GM20000 (cell line): ENCODE data around the gene STEAP2.

Experiments used
- DNase-seq: peaks from one replicate; pipeline ENCODE4 v3.0.0; 2012; ENCODE audit warnings: low spot score
- TF ChIP-seq, protein P1 (sequence below): IDR thresholded peaks from 2 replicates; pipeline ENCODE4 v1.5.1; 2012; ENCODE audit warnings: mild to moderate bottlenecking, control low read depth; ENCODE audit errors: extremely low read depth, missing control alignments

The STEAP2 gene

DNA sequence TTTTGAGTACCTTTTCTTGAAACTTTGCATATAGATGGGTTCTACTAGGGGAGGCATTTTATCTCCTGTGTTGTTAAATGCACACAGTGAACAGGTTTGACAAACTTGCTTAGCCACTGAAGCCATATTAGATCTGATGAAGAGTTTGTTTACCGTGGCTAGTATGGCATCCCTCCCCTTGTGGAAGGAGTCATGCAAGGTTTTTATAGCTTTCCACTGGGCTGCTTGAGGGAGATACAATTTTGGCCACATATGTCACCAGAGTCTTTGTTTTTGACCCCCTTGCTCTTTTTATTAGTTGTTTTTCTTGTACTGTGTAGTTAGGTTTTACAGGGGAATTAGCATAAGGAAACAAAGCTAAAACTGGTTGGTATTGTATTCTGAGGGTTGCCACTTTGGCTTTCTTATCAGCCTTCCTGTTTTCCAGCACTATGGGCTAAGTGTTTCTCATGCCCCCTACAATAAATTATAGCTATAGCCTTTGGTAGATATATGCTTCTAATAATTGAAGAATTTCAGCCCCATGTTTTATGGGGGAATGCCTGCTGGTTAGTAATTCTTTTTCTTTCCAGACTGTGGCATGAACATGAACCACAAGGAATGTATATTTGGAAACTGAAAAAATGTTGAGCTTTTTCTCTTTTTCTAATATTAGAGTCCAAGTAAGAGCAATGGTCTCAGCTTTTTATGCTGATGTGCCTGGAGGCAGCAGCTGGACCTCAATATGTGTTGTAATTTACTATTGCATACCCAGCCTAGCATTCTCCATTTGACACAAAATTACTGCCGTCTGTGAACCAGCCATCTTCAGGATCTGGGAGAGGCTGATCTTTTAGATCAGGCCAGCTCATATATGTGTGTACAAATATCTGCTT lies 18.4 kb upstream of the STEAP2 start:
- no peak for DNase-seq
- TF ChIP-seq, protein P1, sequence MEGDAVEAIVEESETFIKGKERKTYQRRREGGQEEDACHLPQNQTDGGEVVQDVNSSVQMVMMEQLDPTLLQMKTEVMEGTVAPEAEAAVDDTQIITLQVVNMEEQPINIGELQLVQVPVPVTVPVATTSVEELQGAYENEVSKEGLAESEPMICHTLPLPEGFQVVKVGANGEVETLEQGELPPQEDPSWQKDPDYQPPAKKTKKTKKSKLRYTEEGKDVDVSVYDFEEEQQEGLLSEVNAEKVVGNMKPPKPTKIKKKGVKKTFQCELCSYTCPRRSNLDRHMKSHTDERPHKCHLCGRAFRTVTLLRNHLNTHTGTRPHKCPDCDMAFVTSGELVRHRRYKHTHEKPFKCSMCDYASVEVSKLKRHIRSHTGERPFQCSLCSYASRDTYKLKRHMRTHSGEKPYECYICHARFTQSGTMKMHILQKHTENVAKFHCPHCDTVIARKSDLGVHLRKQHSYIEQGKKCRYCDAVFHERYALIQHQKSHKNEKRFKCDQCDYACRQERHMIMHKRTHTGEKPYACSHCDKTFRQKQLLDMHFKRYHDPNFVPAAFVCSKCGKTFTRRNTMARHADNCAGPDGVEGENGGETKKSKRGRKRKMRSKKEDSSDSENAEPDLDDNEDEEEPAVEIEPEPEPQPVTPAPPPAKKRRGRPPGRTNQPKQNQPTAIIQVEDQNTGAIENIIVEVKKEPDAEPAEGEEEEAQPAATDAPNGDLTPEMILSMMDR, result no peak

- DNase-seq, result no peak
Measured at GRCh38 chr7:90194911-90195809, 16.4 kb upstream of the STEAP2 start.

GRCh38 chr7:90201500-90202195 lies 9.9 kb upstream of the STEAP2 start:
- TF ChIP-seq, protein P1, result no peak
- no peak for DNase-seq

More at GRCh38 chr7:90194911-90195809, 16.4 kb upstream of the STEAP2 start:
- TF ChIP-seq, protein P1, result no peak

- TF ChIP-seq, protein P1, result no peak
- DNase-seq, result no peak
Measured at GRCh38 chr7:90207956-90208355, 3.6 kb upstream of the STEAP2 start.

- no peak for DNase-seq
Measured at GRCh38 chr7:90209776-90210175, 1.8 kb upstream of the STEAP2 start.

GRCh38 chr7:90210475-90210874 lies 1.1 kb upstream of the STEAP2 start:
- no peak for DNase-seq

More at GRCh38 chr7:90209776-90210175, 1.8 kb upstream of the STEAP2 start:
- TF ChIP-seq, protein P1, result no peak

More at GRCh38 chr7:90210475-90210874, 1.1 kb upstream of the STEAP2 start:
- TF ChIP-seq, protein P1, result no peak
